Measurements from ENCODE around the gene WNK1. TPM values are rescaled to one million over a fixed set of nuclear protein-coding genes. Genes with fewer than 3 reads are reported as not detected.

Gene WNK1
- total RNA-seq, 4 donors from 2014 or later, result 79.2 to 169 (median 92.1) TPM

- H3K27me3 ChIP-seq, result no peaks in the 10 kb centered on the region
- no peaks in the 10 kb centered on the region for H3K36me3 ChIP-seq
- no peak overlapping the region for H3K4me3 ChIP-seq
- in situ Hi-C loops (cut with MboI; ENCODE audit: low pct_ligation_motif_present in 1 of 4, low pct_unique_long_range_greater_than_20kb in 1 of 4, low sequenced_read_pairs in 3 of 4) (loop anchor here in 1 of 4 donors (10.0 kb wide), 1 partner anchor 384 kb away; no protein-coding TSS in a partner anchor), intact Hi-C loops (cut with DNase I; ENCODE audit: low total_unique reads) (no loop called here)
- no peaks in the 10 kb centered on the region for H3K4me1 ChIP-seq
- H3K9me3 ChIP-seq, result no peaks in the 10 kb centered on the region
- no peak overlapping the region for H3K27ac ChIP-seq
- DNase-seq, result no peak
- 63% methylated on average over 4 to 7 of the region's 8 CpGs for WGBS, 2 donors (ENCODE audit: low coverage in 1 of 2)
- TF ChIP-seq POLR2A (IDR thresholded peaks at IDR 0.05) (no peak), EP300 (IDR thresholded peaks at IDR 0.05; ENCODE audit: low read depth) (no peak), CTCF (IDR thresholded peaks at IDR 0.05) (no peak), POLR2AphosphoS5 (IDR thresholded peaks at IDR 0.05) (no peak)
These were observed 206.3 kb downstream of the WNK1 start for GRCh38 chr12:958588-959123.

Small RNAs within 50 kb of the gene (small RNA-seq; reads per million reads assigned to genes)
- gene RNU4ATAC16P, result 0 reads per million in 4 donors

Other genes with a start within 250 kb of the WNK1 start
- gene NINJ2, start 89.1 kb upstream of the WNK1 start, total RNA-seq, result 1 to 10 TPM; 1.4 to 8.0 (median 5.6) TPM
- 10 to 100 TPM; 12.7 to 84.2 (median 31.4) TPM for gene RAD52, start 197.1 kb downstream of the WNK1 start, total RNA-seq
- gene ERC1, start 238.6 kb downstream of the WNK1 start, total RNA-seq, result 10 to 100 TPM; 23.5 to 74.8 (median 57.0) TPM

Measured in transverse colon (tissue), 4 donors.